RWPE2 (cell line): ENCODE measurements around the gene PLG.
"Not testable (repeated sequence)": the region's sequence is repeated elsewhere in the genome, so short reads cannot be mapped to it uniquely, and the experiment has no call there.

ENCODE experiments used
- ATAC-seq: fragments of 200-7000 bp; cut with Tn5 transposase; 3 replicates; pipeline ENCODE4 v1.9.1; 2021; ENCODE audit warnings: low read depth
- DNase-seq: peaks from one replicate; pipeline ENCODE4 v3.0.0-alpha.2; 2020; ENCODE audit warnings: low spot score
- H3K27ac ChIP-seq: fragments of 450-650 bp; 2 replicates; pipeline ENCODE4 v1.5.1; 2017; ENCODE audit warnings: mild to moderate bottlenecking; ENCODE audit not compliant: poor library complexity, severe bottlenecking
- H3K27me3 ChIP-seq: fragments of 250-450 bp; sonication (Bioruptor Pico); 2 replicates; pipeline ENCODE4 v1.5.1; 2021; ENCODE audit warnings: mild to moderate bottlenecking, moderate library complexity; ENCODE audit not compliant: insufficient read depth, poor library complexity, severe bottlenecking
- H3K36me3 ChIP-seq: fragments of 250-450 bp; sonication (Bioruptor Pico); 2 replicates; pipeline ENCODE4 v1.5.1; 2020; ENCODE audit warnings: low read depth, mild to moderate bottlenecking, moderate library complexity
- H3K4me1 ChIP-seq: fragments of 250-450 bp; sonication (Bioruptor Pico); 2 replicates; pipeline ENCODE4 v1.5.1; 2021; ENCODE audit warnings: mild to moderate bottlenecking, moderate library complexity; ENCODE audit not compliant: insufficient read depth, poor library complexity, severe bottlenecking
- H3K4me3 ChIP-seq: fragments of 250-450 bp; sonication (Bioruptor Pico); 2 replicates; pipeline ENCODE4 v1.5.1; 2021; ENCODE audit warnings: mild to moderate bottlenecking, moderate library complexity; ENCODE audit not compliant: severe bottlenecking
- H3K9me3 ChIP-seq: fragments of 250-450 bp; sonication (Bioruptor Pico); 2 replicates; pipeline ENCODE4 v1.5.1; 2021; ENCODE audit warnings: mild to moderate bottlenecking, moderate library complexity; ENCODE audit not compliant: severe bottlenecking
- TF ChIP-seq, protein P1 (sequence below): fragments of 450-650 bp; IDR thresholded peaks from one replicate; pipeline ENCODE4 v1.5.1; 2017; ENCODE audit warnings: mild to moderate bottlenecking, moderate library complexity; ENCODE audit not compliant: poor library complexity, severe bottlenecking

Gene PLG

DNA sequence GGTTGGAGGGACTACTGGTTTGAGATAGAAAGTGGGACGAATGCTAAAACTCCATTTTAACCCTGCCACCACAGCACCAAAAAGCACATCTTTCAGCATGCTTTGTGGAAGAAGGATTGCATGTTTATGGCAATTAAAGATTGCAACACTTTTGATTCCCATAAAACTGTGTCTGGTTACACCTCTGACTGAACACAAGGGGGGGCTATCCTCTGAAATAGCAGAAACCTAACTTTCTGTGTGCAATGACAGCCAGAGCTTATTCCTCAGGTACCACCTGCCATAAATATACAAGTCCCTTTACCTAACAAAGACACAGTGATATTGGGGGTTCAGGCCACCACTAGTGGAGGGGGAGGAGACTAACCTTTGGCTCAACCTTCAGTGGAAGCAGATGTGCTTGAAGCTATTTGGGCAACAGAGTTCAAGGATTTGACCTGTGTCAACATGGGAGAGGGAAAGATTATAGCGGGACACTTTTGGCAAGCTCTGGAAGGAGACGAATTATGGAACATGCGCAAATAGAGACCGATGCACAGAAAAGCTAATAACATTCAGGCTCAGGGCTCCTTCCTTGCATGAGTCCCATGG, 9.6 kb upstream of the PLG start:
- TF ChIP-seq, protein P1, sequence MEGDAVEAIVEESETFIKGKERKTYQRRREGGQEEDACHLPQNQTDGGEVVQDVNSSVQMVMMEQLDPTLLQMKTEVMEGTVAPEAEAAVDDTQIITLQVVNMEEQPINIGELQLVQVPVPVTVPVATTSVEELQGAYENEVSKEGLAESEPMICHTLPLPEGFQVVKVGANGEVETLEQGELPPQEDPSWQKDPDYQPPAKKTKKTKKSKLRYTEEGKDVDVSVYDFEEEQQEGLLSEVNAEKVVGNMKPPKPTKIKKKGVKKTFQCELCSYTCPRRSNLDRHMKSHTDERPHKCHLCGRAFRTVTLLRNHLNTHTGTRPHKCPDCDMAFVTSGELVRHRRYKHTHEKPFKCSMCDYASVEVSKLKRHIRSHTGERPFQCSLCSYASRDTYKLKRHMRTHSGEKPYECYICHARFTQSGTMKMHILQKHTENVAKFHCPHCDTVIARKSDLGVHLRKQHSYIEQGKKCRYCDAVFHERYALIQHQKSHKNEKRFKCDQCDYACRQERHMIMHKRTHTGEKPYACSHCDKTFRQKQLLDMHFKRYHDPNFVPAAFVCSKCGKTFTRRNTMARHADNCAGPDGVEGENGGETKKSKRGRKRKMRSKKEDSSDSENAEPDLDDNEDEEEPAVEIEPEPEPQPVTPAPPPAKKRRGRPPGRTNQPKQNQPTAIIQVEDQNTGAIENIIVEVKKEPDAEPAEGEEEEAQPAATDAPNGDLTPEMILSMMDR = no peak
- DNase-seq = no peak
- Histone ChIP-seq H3K9me3 (no peaks in the 10 kb centered on the region), H3K36me3 (no peaks in the 10 kb centered on the region), H3K27ac (no peak overlapping the region), H3K4me3 (no peak overlapping the region), H3K27me3 (no peaks in the 10 kb centered on the region), H3K4me1 (no peaks in the 10 kb centered on the region)
- ATAC-seq = no peak

GRCh38 chr6:160695025-160695424, 7.0 kb upstream of the PLG start:
- ATAC-seq, H3K27ac ChIP-seq, DNase-seq, H3K27me3 ChIP-seq, H3K4me1 ChIP-seq, H3K36me3 ChIP-seq, H3K9me3 ChIP-seq, H3K4me3 ChIP-seq: not testable (repeated sequence)

GRCh38 chr6:160695622-160696021, 6.4 kb upstream of the PLG start:
- not testable (repeated sequence) for H3K27ac ChIP-seq, H3K4me1 ChIP-seq, ATAC-seq, H3K4me3 ChIP-seq, DNase-seq, H3K27me3 ChIP-seq, H3K36me3 ChIP-seq, H3K9me3 ChIP-seq

DNA sequence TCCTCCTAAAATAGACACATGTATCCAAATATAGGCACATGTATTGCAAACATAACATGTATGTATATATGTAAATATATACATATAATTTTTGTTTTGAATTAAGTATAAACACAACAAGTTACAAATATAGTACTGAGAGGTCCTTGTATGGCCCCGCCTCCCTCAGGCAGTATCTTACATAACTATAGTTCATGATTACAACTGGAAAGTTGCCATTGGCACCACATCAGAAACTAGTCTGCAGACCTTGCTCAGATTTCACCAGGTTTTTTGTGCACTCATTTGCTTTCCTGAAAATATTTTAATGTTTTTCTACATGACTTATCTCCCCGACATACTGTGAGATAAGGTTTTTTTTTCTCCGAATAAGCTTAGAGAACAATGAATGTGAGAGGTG, 5.2 kb upstream of the PLG start:
- not testable (repeated sequence) for H3K9me3 ChIP-seq, H3K27me3 ChIP-seq, H3K36me3 ChIP-seq, DNase-seq, H3K27ac ChIP-seq, ATAC-seq, H3K4me1 ChIP-seq, H3K4me3 ChIP-seq

DNA sequence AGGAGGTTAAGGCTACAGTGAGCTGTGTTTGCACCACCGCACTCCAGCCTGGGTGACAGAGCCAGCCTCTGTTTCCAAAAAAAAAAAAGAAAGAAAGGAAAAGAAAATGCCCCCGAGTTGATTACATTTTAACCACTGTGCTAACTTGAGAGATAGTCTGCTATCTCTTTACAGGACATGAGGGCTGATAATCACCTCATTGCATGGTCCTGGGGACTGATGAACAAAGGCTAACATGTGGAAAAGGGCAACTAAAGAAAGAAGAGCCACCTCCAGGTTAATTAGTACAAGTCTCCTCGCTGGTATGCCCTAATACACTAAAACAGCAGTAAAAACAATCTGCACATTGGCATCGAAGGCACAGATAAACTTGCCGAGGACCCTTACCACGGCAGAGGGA, 4.2 kb upstream of the PLG start:
- H3K9me3 ChIP-seq = no peaks in the 10 kb centered on the region
- ATAC-seq (no peak), DNase-seq (no peak)
- TF ChIP-seq, protein P1 = no peak
- no peaks in the 10 kb centered on the region for H3K36me3 ChIP-seq
- H3K4me3 ChIP-seq = no peak overlapping the region
- H3K27me3 ChIP-seq = no peaks in the 10 kb centered on the region
- H3K4me1 ChIP-seq = no peaks in the 10 kb centered on the region
- H3K27ac ChIP-seq = no peak overlapping the region

DNA sequence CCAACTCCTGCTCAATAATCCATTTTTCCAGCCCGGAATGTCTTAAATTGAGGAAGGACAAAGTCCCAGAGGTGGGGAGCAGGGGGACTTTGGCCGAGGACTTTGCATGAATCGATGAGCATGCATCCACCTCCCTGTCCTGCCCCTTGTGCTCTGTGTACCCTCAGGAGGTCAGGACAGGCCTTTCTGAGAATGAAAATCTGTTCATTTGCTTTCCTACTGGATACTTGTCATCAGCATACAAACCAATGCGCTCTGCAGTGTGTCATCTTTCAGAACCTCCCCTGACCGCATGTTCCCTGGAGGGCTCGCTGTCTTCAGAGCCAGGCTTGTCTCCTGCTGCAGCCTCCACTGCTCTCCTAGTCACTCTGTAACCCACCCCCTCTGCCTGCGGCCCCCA, 2.6 kb downstream of the PLG start:
- H3K4me3 ChIP-seq, DNase-seq, ATAC-seq, H3K9me3 ChIP-seq, H3K36me3 ChIP-seq, H3K27me3 ChIP-seq, H3K27ac ChIP-seq, H3K4me1 ChIP-seq: not testable (repeated sequence)

GRCh38 chr6:160708993-160709392, 6.9 kb downstream of the PLG start:
- not testable (repeated sequence) for H3K36me3 ChIP-seq, H3K27ac ChIP-seq, ATAC-seq, H3K4me1 ChIP-seq, H3K4me3 ChIP-seq, DNase-seq, H3K27me3 ChIP-seq, H3K9me3 ChIP-seq
